Measurements from ENCODE around the gene PIGC. TPM values are rescaled to one million over a fixed set of nuclear protein-coding genes. Genes with fewer than 3 reads are reported as not detected.

PIGC gene
- total RNA-seq, 4 donors from 2014 or later, result 8.2 to 83.3 (median 31.3) TPM

DNA sequence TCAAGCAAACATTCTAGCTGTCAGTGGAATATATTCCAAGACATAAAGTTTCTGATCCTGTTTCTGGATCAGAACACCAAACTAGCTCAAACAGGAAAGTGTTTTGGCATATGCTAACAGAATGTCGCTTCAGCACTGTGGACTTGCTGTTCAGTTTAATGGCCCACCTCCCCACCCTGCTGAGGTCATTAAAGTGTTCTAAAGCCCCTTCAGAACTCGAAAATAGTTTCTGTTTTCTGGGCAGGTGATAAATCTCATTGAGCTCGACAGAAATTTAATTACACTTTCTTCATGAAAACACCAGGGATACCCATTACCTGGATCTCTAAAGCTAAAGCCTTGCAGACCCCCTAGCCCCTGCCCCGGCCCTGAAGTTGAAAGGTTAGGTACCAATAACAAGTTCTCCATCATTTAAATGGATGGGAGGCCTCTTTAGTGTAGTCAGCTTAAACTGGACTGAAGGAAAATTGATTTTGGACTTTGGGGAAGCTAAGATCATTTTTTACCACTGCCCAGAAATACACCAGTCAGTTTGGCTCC lies 27.3 kb downstream of the PIGC start:
- TF ChIP-seq POLR2A (IDR thresholded peaks at IDR 0.05), result no peak
- TF ChIP-seq, protein P1, sequence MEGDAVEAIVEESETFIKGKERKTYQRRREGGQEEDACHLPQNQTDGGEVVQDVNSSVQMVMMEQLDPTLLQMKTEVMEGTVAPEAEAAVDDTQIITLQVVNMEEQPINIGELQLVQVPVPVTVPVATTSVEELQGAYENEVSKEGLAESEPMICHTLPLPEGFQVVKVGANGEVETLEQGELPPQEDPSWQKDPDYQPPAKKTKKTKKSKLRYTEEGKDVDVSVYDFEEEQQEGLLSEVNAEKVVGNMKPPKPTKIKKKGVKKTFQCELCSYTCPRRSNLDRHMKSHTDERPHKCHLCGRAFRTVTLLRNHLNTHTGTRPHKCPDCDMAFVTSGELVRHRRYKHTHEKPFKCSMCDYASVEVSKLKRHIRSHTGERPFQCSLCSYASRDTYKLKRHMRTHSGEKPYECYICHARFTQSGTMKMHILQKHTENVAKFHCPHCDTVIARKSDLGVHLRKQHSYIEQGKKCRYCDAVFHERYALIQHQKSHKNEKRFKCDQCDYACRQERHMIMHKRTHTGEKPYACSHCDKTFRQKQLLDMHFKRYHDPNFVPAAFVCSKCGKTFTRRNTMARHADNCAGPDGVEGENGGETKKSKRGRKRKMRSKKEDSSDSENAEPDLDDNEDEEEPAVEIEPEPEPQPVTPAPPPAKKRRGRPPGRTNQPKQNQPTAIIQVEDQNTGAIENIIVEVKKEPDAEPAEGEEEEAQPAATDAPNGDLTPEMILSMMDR (IDR thresholded peaks at IDR 0.05), result no peak

DNA sequence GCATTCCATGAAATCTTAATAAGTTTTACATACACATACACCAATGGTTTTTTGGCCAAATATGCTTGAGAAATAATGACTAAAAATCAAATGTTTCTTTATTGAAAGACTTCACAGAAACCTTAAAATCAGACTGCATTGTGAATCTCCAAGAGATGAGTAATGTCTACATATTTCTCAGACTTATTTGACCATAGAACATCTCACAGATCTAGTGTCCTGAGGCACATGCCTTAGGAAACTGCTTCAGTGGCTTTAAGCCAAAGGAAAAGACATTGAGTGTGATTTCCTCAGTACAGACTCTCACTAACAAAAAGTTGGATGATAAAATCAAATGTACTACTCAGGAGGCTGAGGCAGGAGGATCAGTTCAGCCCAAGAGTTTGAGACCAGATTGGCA lies 29.5 kb downstream of the PIGC start:
- H3K27ac ChIP-seq, result no peak overlapping the region
- H3K4me3 ChIP-seq, result no peak overlapping the region
- H3K36me3 ChIP-seq, result no peaks in the 10 kb centered on the region
- no peak for DNase-seq
- TF ChIP-seq, protein P1 (IDR thresholded peaks at IDR 0.05), result no peak
- TF ChIP-seq POLR2A (IDR thresholded peaks at IDR 0.05), result no peak
- H3K4me1 ChIP-seq, result no peaks in the 10 kb centered on the region
- intact Hi-C loops (cut with DNase I; ENCODE audit: low total_unique reads), result no loop called here
- no peaks in the 10 kb centered on the region for H3K27me3 ChIP-seq
- no peaks in the 10 kb centered on the region for H3K9me3 ChIP-seq

More for the DNA sequence above, 27.3 kb downstream of the PIGC start:
- Histone ChIP-seq H3K9me3 (no peaks in the 10 kb centered on the region), H3K36me3 (no peaks in the 10 kb centered on the region), H3K27me3 (no peaks in the 10 kb centered on the region), H3K27ac (peak overlapping the region in 1 of 2 donors; percentile 51), H3K4me1 (no peaks in the 10 kb centered on the region), H3K4me3 (no peak overlapping the region)
- DNase-seq, result no peak
- intact Hi-C loops (cut with DNase I; ENCODE audit: low total_unique reads), result no loop called here

DNA sequence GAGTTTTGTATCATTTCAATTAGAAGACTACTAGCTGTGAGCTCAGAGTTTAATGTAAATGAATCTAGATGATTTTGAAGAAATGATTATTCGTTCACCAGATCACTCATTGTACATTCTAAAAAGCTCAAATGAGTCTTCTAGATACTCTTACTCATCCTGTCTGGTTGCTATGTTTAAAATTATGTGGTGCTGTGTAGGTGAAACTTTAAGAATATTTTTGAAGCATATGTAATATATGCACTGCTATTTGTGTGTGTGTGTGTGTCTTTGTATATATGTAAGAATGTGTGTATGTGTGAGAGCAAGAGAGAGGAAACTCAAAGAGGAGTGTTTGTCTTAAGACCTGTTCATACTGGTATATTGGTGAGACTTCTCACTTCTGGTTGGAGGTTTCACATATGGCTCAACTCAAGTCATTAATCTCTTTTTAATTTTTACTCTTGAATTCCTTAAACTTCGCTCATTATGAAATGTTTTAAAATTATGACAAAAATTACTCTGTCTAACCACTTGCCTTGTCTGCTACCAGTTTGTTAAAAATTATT lies 32.0 kb downstream of the PIGC start:
- Histone ChIP-seq H3K27ac (no peak overlapping the region), H3K4me3 (no peak overlapping the region), H3K36me3 (no peaks in the 10 kb centered on the region), H3K27me3 (no peaks in the 10 kb centered on the region), H3K4me1 (no peaks in the 10 kb centered on the region), H3K9me3 (no peaks in the 10 kb centered on the region)
- TF ChIP-seq, protein P1 (IDR thresholded peaks at IDR 0.05), result no peak
- TF ChIP-seq POLR2A (IDR thresholded peaks at IDR 0.05), result no peak
- DNase-seq, result no peak
- intact Hi-C loops (cut with DNase I; ENCODE audit: low total_unique reads), result no loop called here

DNA sequence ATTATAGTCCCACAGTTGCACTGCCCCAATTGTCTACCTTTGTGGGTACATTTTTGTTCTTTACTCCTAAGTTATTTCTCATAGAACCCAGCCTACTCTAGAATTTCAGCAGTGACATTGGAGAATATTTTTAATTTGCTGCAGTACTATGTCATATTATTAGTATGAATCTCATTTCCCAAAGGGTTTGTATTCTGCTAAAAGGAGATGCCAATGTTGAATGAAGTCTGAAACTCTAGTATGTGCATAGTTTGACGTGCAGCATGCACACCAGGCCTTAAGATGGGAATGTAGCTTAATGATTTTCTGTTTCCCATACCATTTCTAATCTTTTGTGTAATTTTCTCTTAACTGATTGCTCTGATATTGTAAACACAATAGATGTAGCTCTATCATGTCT lies 33.8 kb downstream of the PIGC start:
- Histone ChIP-seq H3K27me3 (no peaks in the 10 kb centered on the region), H3K4me1 (no peaks in the 10 kb centered on the region), H3K4me3 (no peak overlapping the region), H3K36me3 (no peaks in the 10 kb centered on the region), H3K27ac (no peak overlapping the region), H3K9me3 (no peaks in the 10 kb centered on the region)
- intact Hi-C loops (cut with DNase I; ENCODE audit: low total_unique reads), result no loop called here
- TF ChIP-seq, protein P1 (IDR thresholded peaks at IDR 0.05), result no peak
- TF ChIP-seq POLR2A (IDR thresholded peaks at IDR 0.05), result no peak
- DNase-seq, result no peak

DNA sequence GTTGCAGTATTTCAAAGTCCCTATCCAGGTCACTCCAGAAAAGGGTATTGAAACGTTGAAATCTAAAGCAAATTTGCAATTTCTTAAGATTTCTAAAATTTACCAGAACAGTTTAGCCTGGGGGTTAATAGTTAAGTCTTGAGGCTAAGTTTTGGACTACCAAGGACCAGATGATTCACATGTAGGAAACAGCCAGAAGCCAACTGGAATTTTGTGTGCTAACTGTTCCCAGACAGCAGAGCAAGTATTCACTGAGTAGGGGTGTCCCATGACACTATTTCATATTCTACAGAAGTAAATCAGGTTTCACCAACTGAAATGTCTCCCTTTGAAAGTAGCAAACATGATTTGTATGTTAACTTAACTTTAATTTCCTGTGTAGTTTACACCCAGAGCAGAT lies 34.9 kb downstream of the PIGC start:
- H3K4me3 ChIP-seq, result no peak overlapping the region
- no peaks in the 10 kb centered on the region for H3K9me3 ChIP-seq
- no peaks in the 10 kb centered on the region for H3K36me3 ChIP-seq
- intact Hi-C loops (cut with DNase I; ENCODE audit: low total_unique reads), result loop anchor here (10.0 kb wide), 1 partner anchor 364 kb away; no protein-coding TSS in a partner anchor
- H3K27me3 ChIP-seq, result no peaks in the 10 kb centered on the region
- DNase-seq, result no peak
- H3K27ac ChIP-seq, result no peak overlapping the region
- TF ChIP-seq POLR2A (IDR thresholded peaks at IDR 0.05), result no peak
- no peaks in the 10 kb centered on the region for H3K4me1 ChIP-seq

Measured in uterus (tissue), 4 donors.